IMR-90 (cell line): Measurements from ENCODE around the gene RFXANK. TPM values are rescaled to one million over a fixed set of nuclear protein-coding genes. Genes with fewer than 3 reads are reported as not detected.
A peak's percentile ranks its signal among the peaks of the same experiment; 100 is the strongest.

ENCODE experiments used
- ATAC-seq: fragments of 200-7000 bp; cut with Tn5 transposase; 2 replicates; pipeline ENCODE4 v1.9.1; 2020; ENCODE audit warnings: low read depth, mild to moderate bottlenecking, moderate library complexity
- BruUV-seq: library from RNA; stranded (reverse); fragments of 400-500 nt; replicated peaks from 2 replicates; lab custom pipeline; 2021; lab: Mats Ljungman, UMichigan
- CTCF ChIA-PET: fragments of 300-600 bp; formaldehyde crosslinking; extraction: SDS; loops from one replicate; lab custom pipeline; 2021; ENCODE audit warnings: antibody characterized with exemption; lab: Yijun Ruan, JAX
- POLR2A ChIA-PET: fragments of 300-600 bp; sonication (Branson Sonifier 250); formaldehyde crosslinking; loops from one replicate; lab custom pipeline; 2022; ENCODE audit warnings: antibody characterized with exemption; ENCODE audit not compliant: unreplicated experiment; lab: Charles Lee
- DNase-seq: peaks from one replicate; pipeline ENCODE4 v3.0.0; 2013
- H2AFZ ChIP-seq: replicated peaks from 2 replicates; pipeline ENCODE3; 2013; ENCODE audit warnings: low read length, mild to moderate bottlenecking; ENCODE audit not compliant: poor library complexity
- H2AK5ac ChIP-seq: 2 replicates; pipeline ENCODE4 v1.6.1; 2013; ENCODE audit warnings: low read depth, low read length, inconsistent platforms
- H2AK9ac ChIP-seq: replicated peaks from 2 replicates; pipeline ENCODE3; 2013; ENCODE audit warnings: mild to moderate bottlenecking, low read depth, low read length, moderate library complexity; ENCODE audit not compliant: poor library complexity
- H2BK120ac ChIP-seq: 2 replicates; pipeline ENCODE4 v1.6.1; 2013; ENCODE audit warnings: low read depth, low read length, inconsistent platforms
- H2BK15ac ChIP-seq: 3 replicates; pipeline ENCODE4 v1.6.1; 2013; ENCODE audit warnings: low read depth, low read length, inconsistent platforms
- H2BK20ac ChIP-seq: 2 replicates; pipeline ENCODE4 v1.6.1; 2013; ENCODE audit warnings: low read depth, mild to moderate bottlenecking, inconsistent platforms, low read length, moderate library complexity
- H2BK5ac ChIP-seq: 2 replicates; pipeline ENCODE4 v1.6.1; 2013; ENCODE audit warnings: mild to moderate bottlenecking, low read depth, low read length, inconsistent platforms; ENCODE audit not compliant: poor library complexity, severe bottlenecking
- H3K14ac ChIP-seq: replicated peaks from 2 replicates; pipeline ENCODE4 v1.6.1; 2013; ENCODE audit warnings: low read depth, low read length, inconsistent platforms
- H3K18ac ChIP-seq: 2 replicates; pipeline ENCODE4 v1.6.1; 2013; ENCODE audit warnings: low read depth, low read length, control low read depth
- H3K23ac ChIP-seq: 2 replicates; pipeline ENCODE4 v1.6.1; 2013; ENCODE audit warnings: low read depth, low read length, inconsistent platforms
- H3K27ac ChIP-seq: 2 replicates; pipeline ENCODE4 v1.5.1; 2013; ENCODE audit warnings: mild to moderate bottlenecking, control low read depth, low read length; ENCODE audit not compliant: insufficient read depth
- H3K27me3 ChIP-seq: 2 replicates; pipeline ENCODE4 v1.6.1; 2013; ENCODE audit warnings: low read length; ENCODE audit not compliant: control insufficient read depth, insufficient read depth
- H3K36me3 ChIP-seq: 2 replicates; pipeline ENCODE4 v1.6.1; 2013; ENCODE audit warnings: low read length, mixed read lengths; ENCODE audit not compliant: control insufficient read depth, insufficient read depth
- H3K4ac ChIP-seq: 2 replicates; pipeline ENCODE4 v1.6.1; 2013; ENCODE audit warnings: low read depth, low read length, inconsistent platforms
- H3K4me1 ChIP-seq: 2 replicates; pipeline ENCODE4 v1.6.1; 2013; ENCODE audit warnings: low read length, mixed read lengths; ENCODE audit not compliant: control insufficient read depth, insufficient read depth
- H3K4me2 ChIP-seq: 2 replicates; pipeline ENCODE4 v1.6.1; 2013; ENCODE audit warnings: low read depth, mild to moderate bottlenecking, control low read depth, low read length, moderate library complexity
- H3K4me3 ChIP-seq: 2 replicates; pipeline ENCODE4 v1.5.1; 2013; ENCODE audit warnings: low read depth, mild to moderate bottlenecking, control low read depth, low read length, moderate library complexity; ENCODE audit not compliant: insufficient read depth
- H3K56ac ChIP-seq: 2 replicates; pipeline ENCODE4 v1.6.1; 2013; ENCODE audit warnings: low read length, inconsistent platforms; ENCODE audit not compliant: insufficient read depth; ENCODE audit errors: extremely low read depth
- H3K79me1 ChIP-seq, 2 experiments: 2 replicates each; pipeline ENCODE4 v1.6.1; 2013; ENCODE audit warnings: low read length in 2 of 2, inconsistent platforms in 1 of 2, low read depth in 1 of 2
- H3K9ac ChIP-seq: 2 replicates; pipeline ENCODE4 v1.6.1; 2013; ENCODE audit warnings: low read depth, low read length, control low read depth
- H3K9me1 ChIP-seq: 2 replicates; pipeline ENCODE4 v1.6.1; 2013; ENCODE audit warnings: low read length, inconsistent platforms; ENCODE audit not compliant: insufficient read depth
- H3K9me3 ChIP-seq: 2 replicates; pipeline ENCODE4 v1.6.1; 2013; ENCODE audit warnings: low read length; ENCODE audit not compliant: control insufficient read depth, insufficient read depth
- H4K20me1 ChIP-seq: 2 replicates; pipeline ENCODE4 v1.6.1; 2013; ENCODE audit warnings: low read length, inconsistent platforms; ENCODE audit not compliant: insufficient read depth
- H4K5ac ChIP-seq: 2 replicates; pipeline ENCODE4 v1.6.1; 2013; ENCODE audit warnings: mild to moderate bottlenecking, low read depth, low read length, control low read depth
- H4K8ac ChIP-seq, 2 experiments: 2 replicates each; pipeline ENCODE4 v1.6.1; 2013; ENCODE audit warnings: low read depth in 2 of 2, low read length in 2 of 2, control low read depth in 1 of 2, inconsistent platforms in 1 of 2
- H4K91ac ChIP-seq: 2 replicates; pipeline ENCODE4 v1.6.1; 2013; ENCODE audit warnings: low read depth, low read length, inconsistent platforms; ENCODE audit not compliant: insufficient read depth
- BHLHE40 ChIP-seq: fragments of 150-350 bp; IDR thresholded peaks from 2 replicates; pipeline ENCODE4 v1.6.1; 2016; ENCODE audit warnings: mild to moderate bottlenecking, low read depth, low read length
- CEBPB ChIP-seq: IDR thresholded peaks from 2 replicates; pipeline ENCODE4 v1.6.1; 2012; ENCODE audit warnings: low read depth, low read length, improper control_type of control experiment
- CHD1 ChIP-seq: IDR thresholded peaks from 2 replicates; pipeline ENCODE4 v1.6.1; 2012; ENCODE audit warnings: low read depth, low read length, improper control_type of control experiment
- CTCF ChIP-seq: conservative IDR thresholded peaks from 2 replicates; pipeline ENCODE4 v1.5.1; 2012; ENCODE audit warnings: mild to moderate bottlenecking, low read depth, low read length, improper control_type of control experiment
- ELK1 ChIP-seq: fragments of 150-350 bp; IDR thresholded peaks from 2 replicates; pipeline ENCODE4 v1.6.1; 2016; ENCODE audit warnings: low read depth, mild to moderate bottlenecking, low read length, moderate library complexity, borderline replicate concordance
- FOS ChIP-seq: fragments of 150-350 bp; IDR thresholded peaks from 2 replicates; pipeline ENCODE4 v1.6.1; 2016; ENCODE audit warnings: low read depth, low read length
- MAFK ChIP-seq: IDR thresholded peaks from 2 replicates; pipeline ENCODE4 v1.6.1; 2012; ENCODE audit warnings: low read depth, low read length, improper control_type of control experiment
- MAZ ChIP-seq: IDR thresholded peaks from 2 replicates; pipeline ENCODE4 v1.6.1; 2012; ENCODE audit warnings: low read depth, mild to moderate bottlenecking, low read length, improper control_type of control experiment, moderate library complexity, borderline replicate concordance
- MXI1 ChIP-seq: IDR thresholded peaks from 2 replicates; pipeline ENCODE4 v1.6.1; 2012; ENCODE audit warnings: low read depth, mild to moderate bottlenecking, low read length, moderate library complexity, borderline replicate concordance
- NFE2L2 ChIP-seq: fragments of 150-350 bp; IDR thresholded peaks from 2 replicates; pipeline ENCODE4 v1.6.1; 2016; ENCODE audit warnings: low read depth, mild to moderate bottlenecking, low read length
- POLR2A ChIP-seq: IDR thresholded peaks from 2 replicates; pipeline ENCODE4 v1.6.1; 2012; ENCODE audit warnings: mild to moderate bottlenecking, low read depth, low read length
- RAD21 ChIP-seq: IDR thresholded peaks from 2 replicates; pipeline ENCODE4 v1.6.1; 2012; ENCODE audit warnings: low read length, improper control_type of control experiment
- RCOR1 ChIP-seq: IDR thresholded peaks from 2 replicates; pipeline ENCODE4 v1.6.1; 2012; ENCODE audit warnings: mild to moderate bottlenecking, low read length, improper control_type of control experiment; ENCODE audit not compliant: insufficient replicate concordance
- RFX5 ChIP-seq: IDR thresholded peaks from 2 replicates; pipeline ENCODE4 v1.8.0; 2012; ENCODE audit warnings: low read depth, mild to moderate bottlenecking, low read length, moderate library complexity
- SMC3 ChIP-seq: fragments of 150-350 bp; IDR thresholded peaks from 2 replicates; pipeline ENCODE4 v1.6.1; 2016; ENCODE audit warnings: low read depth, mild to moderate bottlenecking, antibody characterized with exemption, low read length, moderate library complexity
- WGBS, 2 experiments: methylation state at CpG; one replicate each; pipeline versions ENCODE4 v1.1.5 to v1.1.7; 2013; ENCODE audit warnings: missing lambda C conversion rate in 2 of 2; ENCODE audit not compliant: insufficient read length in 1 of 2; ENCODE audit errors: extremely low coverage in 2 of 2; 5-methylcytosine and 5-hydroxymethylcytosine counted together
- dilution Hi-C: fragments of 300-500 bp; cut with HindIII; formaldehyde crosslinking; loops from one replicate; pipeline ENCODE4 v1.14.3; 2018; ENCODE audit warnings: low sequenced_read_pairs; ENCODE audit not compliant: unreplicated experiment
- in situ Hi-C: fragments of 300-500 bp; cut with MboI; formaldehyde crosslinking; loops from 3 replicates; pipeline ENCODE4 v1.14.3; 2019; ENCODE audit warnings: low sequenced_read_pairs, inconsistent platforms, mixed read lengths
- intact Hi-C: fragments of 100-400 bp; cut with micrococcal nuclease; formaldehyde crosslinking; loops from 2 replicates; pipeline ENCODE4 v1.10.0; 2022
- polyA plus RNA-seq, 3 experiments: library from polyadenylated mRNA; depleted of rRNA; stranded (reverse); fragments of >200 nt; gene quantifications; 2 replicates each; pipeline ENCODE4 v1.2.3, GENCODE V29; 2012; ENCODE audit warnings: low replicate concordance in 1 of 3
- total RNA-seq: library from RNA; depleted of rRNA; stranded (reverse); fragments of >200 nt; gene quantifications from 2 replicates; pipeline ENCODE4 v1.2.3, GENCODE V29; 2012

RFXANK gene
- total and polyA plus RNA-seq, 2 of the 4 experiments (the other 2 are of a cell fraction) = 68.3 to 97.8 TPM

GRCh38 chr19:19170053-19170872 is 21.8 kb upstream of the RFXANK start, which contains the start of gene MEF2B:
TSS of gene MEF2B (minus strand) at chr19:19170263. CDS start at chr19:19150735, 19,528 bp downstream.
- Histone ChIP-seq H3K27me3 (no peaks in the 10 kb centered on the region), H4K5ac (peak within 1 kb of the TSS; percentile 66), H2BK5ac (no peak within 1 kb of the TSS), H3K4me3 (no peak within 1 kb of the TSS), H4K20me1 (no peaks in the 10 kb centered on the region), H3K4me2 (peak within 1 kb of the TSS; percentile 51; the same call in 1 of the 2 replicates), H2AK5ac (peak within 1 kb of the TSS; percentile 98), H3K79me1 (no peaks in the 10 kb centered on the region), H2BK15ac (peak within 1 kb of the TSS; percentile 41; the same call in 2 of the 3 replicates), H3K23ac (no peak within 1 kb of the TSS), H2BK20ac (peak within 1 kb of the TSS; percentile 6; the same call in 1 of the 2 replicates), H3K4ac (peak within 1 kb of the TSS; percentile 98; the same call in 1 of the 2 replicates), H3K56ac (no peak within 1 kb of the TSS; the same call in 1 of the 2 replicates), H3K36me3 (no peaks in the 10 kb centered on the region), H3K4me1 (peaks cover 24% of the 10 kb centered on the region), H2AK9ac (peak within 1 kb of the TSS; percentile 23), H3K9ac (no peak within 1 kb of the TSS), H4K91ac (peak within 1 kb of the TSS; percentile 99), H2BK120ac (peak within 1 kb of the TSS; percentile 35), H3K9me1 (peaks cover 11% of the 10 kb centered on the region), H3K27ac (no peak within 1 kb of the TSS), H3K14ac (no peak within 1 kb of the TSS), H3K18ac (peak within 1 kb of the TSS; percentile 54; the same call in 1 of the 2 replicates), H3K9me3 (no peaks in the 10 kb centered on the region), H2AFZ (peak within 1 kb of the TSS; percentile 64), H4K8ac (peak within 1 kb of the TSS; percentile 10 to 92; a peak in 1 of 4 replicates)
- in situ Hi-C loops = no loop called here
- TF ChIP-seq POLR2A = no peak
- TF ChIP-seq CTCF = no peak
- no peak for TF ChIP-seq MXI1
- TF ChIP-seq BHLHE40 = no peak
- TF ChIP-seq CHD1 = no peak
- TF ChIP-seq CEBPB = no peak
- no peak for TF ChIP-seq RFX5
- TF ChIP-seq SMC3 = no peak
- TF ChIP-seq ELK1 = no peak
- no peak for TF ChIP-seq MAZ
- no peak for TF ChIP-seq RAD21
- no peak for TF ChIP-seq FOS
- TF ChIP-seq RCOR1 = no peak
- no peak for TF ChIP-seq NFE2L2
- TF ChIP-seq MAFK = no peak
- ChIA-PET POLR2A (no interaction called here), CTCF (interaction anchor here (0.6 kb wide), 1 partner anchor 322 kb away, joined by 5 read pairs; no protein-coding TSS in a partner anchor)
- WGBS, 2 experiments = 28% methylated on average over 30 of the region's 56 CpGs; no CpG with 5 or more reads in 1 of the 2 experiments
- dilution Hi-C loops = no loop called here
- intact Hi-C loops = loop anchor here (10.0 kb wide), 1 partner anchor 105 kb away; the partner anchor contains the start of gene SLC25A42
- DNase-seq = peak; percentile 30
- no TSS peak for BruUV-seq
- peak; percentile 75 for ATAC-seq
